ENCODE data around the gene RPL6.

DNA sequence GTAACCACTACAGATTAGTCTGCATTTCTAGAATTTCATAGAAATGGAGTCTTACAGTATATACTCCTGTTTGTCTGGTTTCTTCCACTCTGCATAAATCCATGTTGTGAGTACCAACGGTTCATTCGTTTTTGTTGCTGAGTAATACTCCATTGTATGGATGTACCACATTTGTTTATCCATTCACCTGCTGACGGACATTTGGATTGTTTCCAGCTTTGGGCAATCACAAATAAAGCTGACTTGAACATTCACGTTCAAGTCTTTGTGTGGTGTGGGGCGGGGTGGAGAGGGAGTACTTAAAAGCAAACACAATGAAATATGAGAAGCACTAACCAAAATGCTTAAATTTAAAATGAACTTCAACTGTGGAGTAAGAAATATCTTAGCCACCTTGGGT lies 34.3 kb downstream of the RPL6 start:
- TF ChIP-seq CTCF (conservative IDR thresholded peaks at IDR 0.05): no peak
- TF ChIP-seq EZH2 (IDR thresholded peaks at IDR 0.05; ENCODE audit: low read depth): no peak
